Pancreas (tissue), 10 donors: Measurements from ENCODE around the gene ZCCHC17. TPM values are rescaled to one million over a fixed set of nuclear protein-coding genes. Genes with fewer than 3 reads are reported as not detected.

Experiments used
- ATAC-seq, 4 donors: fragments of 200-7000 bp; cut with Tn5 transposase; one replicate each; pipeline versions ENCODE4 v1.8.0 to v1.9.1; 2020; ENCODE audit warnings: mild to moderate bottlenecking in 4 of 4, moderate library complexity in 4 of 4
- DNase-seq, 6 donors: peaks; one replicate each; pipeline ENCODE4 v3.0.0-alpha.2; 2020
- FAIRE-seq: peaks from 2 replicates; lab custom pipeline; 2012; peaks lifted over from hg19 to GRCh38; lab: Jason Lieb, UNC
- H3K27ac ChIP-seq, 4 donors: fragments of 200-600 bp; sonication (generic); 1 replicate in 3 of 4; 2 replicates in 1 of 4; pipeline versions ENCODE4 v1.5.0 to v1.8.0; 2020
- H3K27me3 ChIP-seq, 4 donors: fragments of 200-600 bp; one replicate each; pipeline ENCODE4 v1.8.0; 2021
- H3K36me3 ChIP-seq, 3 donors: fragments of 200-600 bp; sonication (generic) in 1 of 3; one replicate each; pipeline versions ENCODE4 v1.5.0 to v1.8.0; 2020 to 2021
- H3K4me1 ChIP-seq, 3 donors: fragments of 200-600 bp; one replicate each; pipeline ENCODE4 v1.8.0; 2021
- H3K4me3 ChIP-seq, 4 donors: fragments of 200-600 bp; sonication (generic) in 2 of 4; one replicate each; pipeline versions ENCODE4 v1.5.0 to v1.8.0; 2020 to 2021
- H3K9me3 ChIP-seq, 4 donors: fragments of 200-600 bp; one replicate each; pipeline ENCODE4 v1.8.0; 2021
- CTCF ChIP-seq, 4 donors: fragments of 200-600 bp; sonication (generic) in 3 of 4; IDR thresholded peaks; one replicate each; pipeline versions ENCODE4 v1.5.0 to v1.8.0; 2021; ENCODE audit warnings: antibody characterized with exemption in 4 of 4
- WGBS, 2 donors: extraction: QIAGEN DNeasy Blood & Tissue Kit; methylation state at CpG; one replicate each; pipeline ENCODE4 v1.1.7; 2013; 5-methylcytosine and 5-hydroxymethylcytosine counted together
- intact Hi-C, 3 donors: fragments of 100-400 bp; cut with DNase I; formaldehyde crosslinking; loops; one replicate each; pipeline versions ENCODE4 v1.11.1 to v1.14.2; 2022
- polyA plus RNA-seq, 2 donors: library from polyadenylated mRNA; stranded (reverse); fragments of 200-250 nt; gene quantifications; one replicate each; pipeline ENCODE4 v1.2.3, GENCODE V29; 2013
- total RNA-seq, 6 donors: library from RNA; stranded (reverse); fragmentation: NEBNext Ultra II Directional in 4 of 6; extraction: Animal tissue kit (Norgen Biotek cat#: 25700) in 4 of 6; gene quantifications; one replicate each; pipeline versions ENCODE4 v1.2.1 to v1.2.4, GENCODE V29; 2021 to 2023
- donor health status: healthy with polysubstance abuse.
- donor health status: DM: no; HTN: no; CAD: no; lungs with moderate emphysema.
- donor health status: DM: no; HTN: no; CAD: no.
- donor health status: control.
- donor health status: control.
- donor health status: Bipolar disorder and iron deficiency.
- donor health status: DM: yes; HTN: yes; CAD: no.
- donor health status: DM: no; HTN: no; CAD: no.
- donor health status: DM: no; HTN: no; CAD: no.
- donor health status: DM: yes; HTN: yes; CAD: no.

Gene ZCCHC17
- total and polyA plus RNA-seq, 8 donors, result 5.6 to 20.3 (median 9.5) TPM

- no peak for DNase-seq
- H3K36me3 ChIP-seq, result peaks cover 0 to 54% (median 17%) of the 10 kb centered on the region in 3 donors
- intact Hi-C loops, result no loop called here
- H3K4me1 ChIP-seq, result no peaks in the 10 kb centered on the region
- no peaks in the 10 kb centered on the region for H3K9me3 ChIP-seq
- H3K27me3 ChIP-seq, result no peaks in the 10 kb centered on the region
- no peak for ATAC-seq
- FAIRE-seq, result no peak
- no peak overlapping the region for H3K27ac ChIP-seq
- WGBS, 2 donors, result 77 to 80% methylated on average over 4 of the region's 4 CpGs
- no peak for TF ChIP-seq CTCF (IDR thresholded peaks at IDR 0.05)
- H3K4me3 ChIP-seq, result no peak overlapping the region
These were observed 7.8 kb upstream of the ZCCHC17 start for GRCh38 chr1:31289021-31289420.

- Histone ChIP-seq H3K4me1 (peaks cover 0 to 19% (median 6%) of the 10 kb centered on the region in 3 donors), H3K4me3 (peak overlapping the region; percentile 79 to 99 (median 96)), H3K9me3 (no peaks in the 10 kb centered on the region), H3K27ac (peak overlapping the region; percentile 70 to 82 (median 78)), H3K36me3 (peaks cover 0 to 17% (median 5%) of the 10 kb centered on the region in 3 donors), H3K27me3 (no peaks in the 10 kb centered on the region)
- no peak for TF ChIP-seq CTCF (IDR thresholded peaks at IDR 0.05)
- DNase-seq (no peak), FAIRE-seq (no peak), ATAC-seq (peak in 3 of 4 donors; percentile 1 to 3 (median 3))
- intact Hi-C loops, result no loop called here
- WGBS, 2 donors, result 12 to 14% methylated on average over 17 of the region's 17 CpGs
These were observed 852 bp upstream of the ZCCHC17 start for GRCh38 chr1:31295874-31296485.

GRCh38 chr1:31297277-31298247, 730 bp downstream of the ZCCHC17 start:
- 3% methylated on average over 23 of the region's 23 CpGs for WGBS, 2 donors
- DNase-seq, result no peak
- H3K4me3 ChIP-seq, result peak overlapping the region; percentile 79 to 99 (median 96)
- H3K4me1 ChIP-seq, result peaks cover 0 to 19% (median 6%) of the 10 kb centered on the region in 3 donors
- no peaks in the 10 kb centered on the region for H3K27me3 ChIP-seq
- intact Hi-C loops, result no loop called here
- no peak for TF ChIP-seq CTCF (IDR thresholded peaks at IDR 0.05)
- FAIRE-seq, result no peak
- no peaks in the 10 kb centered on the region for H3K9me3 ChIP-seq
- peak in 3 of 4 donors; percentile 1 to 15 (median 3) for ATAC-seq
- H3K36me3 ChIP-seq, result peaks cover 0 to 6% (median 0%) of the 10 kb centered on the region in 3 donors
- peak overlapping the region; percentile 70 to 82 (median 78) for H3K27ac ChIP-seq

GRCh38 chr1:31299365-31299764, 2.5 kb downstream of the ZCCHC17 start:
- Histone ChIP-seq H3K36me3 (no peaks in the 10 kb centered on the region), H3K4me1 (peaks cover 0 to 19% (median 6%) of the 10 kb centered on the region in 3 donors), H3K27me3 (no peaks in the 10 kb centered on the region), H3K9me3 (no peaks in the 10 kb centered on the region), H3K27ac (no peak overlapping the region), H3K4me3 (no peak overlapping the region)
- DNase-seq (no peak), FAIRE-seq (no peak), ATAC-seq (no peak)
- no peak for TF ChIP-seq CTCF (IDR thresholded peaks at IDR 0.05)
- 100% methylated on average over 1 of the region's 1 CpG for WGBS, 2 donors
- intact Hi-C loops, result no loop called here
